Neuronal stem cell (in vitro differentiated cells): Measurements from ENCODE around the gene CYP17A1.

Experiments
- DNase-seq: peaks from one replicate; pipeline ENCODE4 v3.0.0-alpha.2; 2013; ENCODE audit warnings: low spot score
- H2AFZ ChIP-seq: one replicate; pipeline ENCODE4 v1.6.1; 2013; ENCODE audit warnings: mild to moderate bottlenecking, low read length, inconsistent platforms
- H2AK5ac ChIP-seq: 2 replicates; pipeline ENCODE4 v1.6.1; 2013; ENCODE audit warnings: low read depth, mild to moderate bottlenecking, inconsistent platforms, low read length, moderate library complexity, mixed read lengths
- H2BK120ac ChIP-seq: 2 replicates; pipeline ENCODE4 v1.6.1; 2013; ENCODE audit warnings: low read depth, mild to moderate bottlenecking, inconsistent platforms, low read length, moderate library complexity, mixed read lengths
- H2BK12ac ChIP-seq: one replicate; pipeline ENCODE4 v1.6.1; 2013; ENCODE audit warnings: low read length, inconsistent platforms
- H2BK15ac ChIP-seq: 2 replicates; pipeline ENCODE4 v1.6.1; 2013; ENCODE audit warnings: mild to moderate bottlenecking, low read length, inconsistent platforms, mixed read lengths
- H2BK5ac ChIP-seq: one replicate; pipeline ENCODE4 v1.6.1; 2013; ENCODE audit warnings: inconsistent platforms, mild to moderate bottlenecking, low read length, moderate library complexity
- H3K14ac ChIP-seq: one replicate; pipeline ENCODE4 v1.6.1; 2013; ENCODE audit warnings: low read length, inconsistent platforms
- H3K18ac ChIP-seq: 2 replicates; pipeline ENCODE4 v1.6.1; 2013; ENCODE audit warnings: low read length, inconsistent platforms
- H3K23ac ChIP-seq: 2 replicates; pipeline ENCODE4 v1.6.1; 2013; ENCODE audit warnings: low read depth, mild to moderate bottlenecking, mixed read lengths, low read length, inconsistent platforms; ENCODE audit not compliant: poor library complexity
- H3K27ac ChIP-seq: replicated peaks from 3 replicates; pipeline ENCODE4 v1.5.1; 2013; ENCODE audit warnings: low read length, inconsistent platforms
- H3K27me3 ChIP-seq, 3 experiments: 2 replicates each; pipeline ENCODE4 v1.6.1; 2013; ENCODE audit warnings: low read length in 3 of 3, mild to moderate bottlenecking in 2 of 3, inconsistent platforms in 1 of 3, low read depth in 1 of 3, mixed read lengths in 1 of 3, moderate library complexity in 1 of 3; ENCODE audit not compliant: control insufficient read depth in 3 of 3, insufficient read depth in 3 of 3
- H3K36me3 ChIP-seq, 2 donors: replicated peaks in 1 of 2; 2 replicates each; pipeline ENCODE4 v1.6.1; 2013; ENCODE audit warnings: low read length in 2 of 2; ENCODE audit not compliant: control insufficient read depth in 2 of 2, insufficient read depth in 2 of 2
- H3K4ac ChIP-seq: 2 replicates; pipeline ENCODE4 v1.6.1; 2013; ENCODE audit warnings: inconsistent platforms, mild to moderate bottlenecking, low read length, moderate library complexity
- H3K4me1 ChIP-seq, 2 donors: 1 replicate in 1 of 2; 2 replicates in 1 of 2; pipeline ENCODE4 v1.6.1; 2013; ENCODE audit warnings: low read length in 2 of 2, low read depth in 1 of 2; ENCODE audit not compliant: control insufficient read depth in 2 of 2, insufficient read depth in 1 of 2
- H3K4me2 ChIP-seq: one replicate; pipeline ENCODE4 v1.6.1; 2013; ENCODE audit warnings: mild to moderate bottlenecking, low read length, inconsistent platforms; ENCODE audit not compliant: insufficient read depth, poor library complexity, severe bottlenecking
- H3K4me3 ChIP-seq, 2 donors: 2 replicates each; pipeline ENCODE4 v1.5.1; 2013; ENCODE audit warnings: low read length in 2 of 2, mild to moderate bottlenecking in 2 of 2, inconsistent platforms in 1 of 2, moderate library complexity in 1 of 2
- H3K79me1 ChIP-seq: one replicate; pipeline ENCODE4 v1.6.1; 2013; ENCODE audit warnings: low read depth, mild to moderate bottlenecking, inconsistent platforms, low read length, moderate library complexity
- H3K9ac ChIP-seq: one replicate; pipeline ENCODE4 v1.6.1; 2013; ENCODE audit warnings: mild to moderate bottlenecking, low read depth, low read length, inconsistent platforms; ENCODE audit not compliant: poor library complexity
- H3K9me3 ChIP-seq, 2 donors: replicated peaks in 1 of 2; 2 replicates each; pipeline versions ENCODE3 to v1.6.1; 2013; ENCODE audit warnings: low read length in 2 of 2, mild to moderate bottlenecking in 2 of 2, inconsistent platforms in 1 of 2, low read depth in 1 of 2, mixed read lengths in 1 of 2, moderate library complexity in 1 of 2; ENCODE audit not compliant: control insufficient read depth in 2 of 2, insufficient read depth in 1 of 2
- H4K8ac ChIP-seq: one replicate; pipeline ENCODE4 v1.6.1; 2013; ENCODE audit warnings: low read depth, mild to moderate bottlenecking, inconsistent platforms, low read length, moderate library complexity
- H4K91ac ChIP-seq: one replicate; pipeline ENCODE4 v1.6.1; 2013; ENCODE audit warnings: low read length, low read depth, mild to moderate bottlenecking, inconsistent platforms; ENCODE audit not compliant: poor library complexity
- WGBS, 2 donors: extraction: QIAGEN DNeasy Blood & Tissue Kit; methylation state at CpG; one replicate each; pipeline ENCODE4 v1.1.7; 2013; ENCODE audit warnings: missing lambda C conversion rate in 2 of 2, mixed read lengths in 1 of 2; ENCODE audit not compliant: insufficient read length in 2 of 2, insufficient replicate concordance in 1 of 2; ENCODE audit errors: extremely low coverage in 2 of 2; 5-methylcytosine and 5-hydroxymethylcytosine counted together

CYP17A1 gene

DNA sequence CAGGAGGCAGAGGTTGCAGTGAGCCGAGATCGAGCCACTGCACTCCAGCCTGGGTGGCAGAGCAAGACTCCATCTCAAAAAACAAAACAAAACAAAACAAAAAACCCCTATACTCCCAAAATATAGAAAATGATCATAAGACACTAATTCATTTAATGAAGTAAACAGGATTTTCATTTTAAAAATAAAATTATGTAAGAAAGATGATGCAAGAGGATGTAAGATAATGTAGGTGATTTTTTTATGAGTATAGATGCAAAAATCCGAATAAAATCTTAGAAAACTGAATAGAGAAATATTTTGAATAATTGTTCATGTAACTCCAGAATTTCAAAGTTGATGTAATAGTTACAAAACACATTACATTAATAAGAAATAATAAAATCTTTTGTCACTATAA is 28.4 kb upstream of the CYP17A1 start:
- H3K4ac ChIP-seq = no peak overlapping the region
- no peak for DNase-seq
- no peak overlapping the region for H2AFZ ChIP-seq
- no peak overlapping the region for H2BK5ac ChIP-seq
- H3K18ac ChIP-seq = no peak overlapping the region
- no peak overlapping the region for H3K23ac ChIP-seq
- H2BK120ac ChIP-seq = no peak overlapping the region
- no peak overlapping the region for H4K8ac ChIP-seq
- H3K27ac ChIP-seq = no peak overlapping the region
- H2BK12ac ChIP-seq = no peak overlapping the region
- H3K14ac ChIP-seq = no peak overlapping the region
- H3K4me1 ChIP-seq = peaks cover 4 to 6% of the 10 kb centered on the region in 2 donors
- H2BK15ac ChIP-seq = no peak overlapping the region
- no peaks in the 10 kb centered on the region for H3K9me3 ChIP-seq
- no peak overlapping the region for H3K9ac ChIP-seq
- no peaks in the 10 kb centered on the region for H3K79me1 ChIP-seq
- no peak overlapping the region for H4K91ac ChIP-seq
- no peaks in the 10 kb centered on the region for H3K27me3 ChIP-seq
- H3K4me3 ChIP-seq = no peak overlapping the region
- H2AK5ac ChIP-seq = no peak overlapping the region
- peaks cover 2 to 28% of the 10 kb centered on the region in 2 donors for H3K36me3 ChIP-seq
- 100% methylated on average over 1 of the region's 3 CpGs; no CpG with 5 or more reads in 1 of the 2 donors for WGBS, 2 donors
- H3K4me2 ChIP-seq = no peak overlapping the region

- Histone ChIP-seq H3K27ac (no peak overlapping the region), H2AK5ac (no peak overlapping the region), H3K9ac (no peak overlapping the region), H2BK15ac (no peak overlapping the region), H2BK12ac (no peak overlapping the region), H2BK5ac (no peak overlapping the region), H2BK120ac (no peak overlapping the region), H2AFZ (no peak overlapping the region), H3K4ac (no peak overlapping the region), H3K27me3 (no peaks in the 10 kb centered on the region), H3K36me3 (peaks cover 2 to 33% of the 10 kb centered on the region in 2 donors), H3K79me1 (no peaks in the 10 kb centered on the region), H3K4me2 (no peak overlapping the region), H3K23ac (no peak overlapping the region), H4K91ac (no peak overlapping the region), H4K8ac (no peak overlapping the region), H3K4me1 (no peaks in the 10 kb centered on the region), H3K18ac (no peak overlapping the region), H3K14ac (no peak overlapping the region), H3K9me3 (no peaks in the 10 kb centered on the region), H3K4me3 (no peak overlapping the region)
- WGBS, 2 donors = no CpG with 5 or more reads among the region's 2 CpGs
- no peak for DNase-seq
Measured at GRCh38 chr10:102863660-102864059, 26.4 kb upstream of the CYP17A1 start.

DNA sequence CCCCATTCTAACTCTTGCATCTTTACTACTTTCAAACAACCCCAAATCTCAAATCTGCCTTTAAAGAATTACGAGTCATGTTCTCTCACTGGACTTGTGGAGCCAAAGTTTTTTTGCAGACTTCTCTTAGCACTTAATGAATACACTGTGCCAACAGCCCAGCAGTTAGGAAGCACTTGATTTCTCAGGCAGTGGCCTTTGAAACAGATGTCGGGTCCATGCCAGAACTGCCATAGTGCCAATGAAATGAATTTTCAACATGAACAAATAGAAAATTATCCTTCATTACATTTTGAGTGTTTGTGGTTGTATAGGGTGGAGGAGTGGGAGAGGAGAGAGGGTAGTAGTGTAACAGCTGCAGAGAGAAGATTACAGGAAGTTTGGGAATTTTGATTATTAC is 22.7 kb upstream of the CYP17A1 start:
- Histone ChIP-seq H3K14ac (no peak overlapping the region), H3K4me1 (no peaks in the 10 kb centered on the region), H4K8ac (no peak overlapping the region), H4K91ac (no peak overlapping the region), H2BK120ac (no peak overlapping the region), H3K4me3 (no peak overlapping the region), H3K4me2 (no peak overlapping the region), H2BK12ac (no peak overlapping the region), H3K23ac (no peak overlapping the region), H3K9me3 (no peaks in the 10 kb centered on the region), H3K27me3 (no peaks in the 10 kb centered on the region), H3K79me1 (no peaks in the 10 kb centered on the region), H3K27ac (no peak overlapping the region), H3K9ac (no peak overlapping the region), H2BK15ac (no peak overlapping the region), H2AFZ (no peak overlapping the region), H3K18ac (no peak overlapping the region), H2BK5ac (no peak overlapping the region), H3K4ac (no peak overlapping the region), H2AK5ac (no peak overlapping the region), H3K36me3 (peaks cover 2 to 33% of the 10 kb centered on the region in 2 donors)
- DNase-seq = no peak
- WGBS, 2 donors = 100% methylated on average over 1 of the region's 2 CpGs; no CpG with 5 or more reads in 1 of the 2 donors

DNA sequence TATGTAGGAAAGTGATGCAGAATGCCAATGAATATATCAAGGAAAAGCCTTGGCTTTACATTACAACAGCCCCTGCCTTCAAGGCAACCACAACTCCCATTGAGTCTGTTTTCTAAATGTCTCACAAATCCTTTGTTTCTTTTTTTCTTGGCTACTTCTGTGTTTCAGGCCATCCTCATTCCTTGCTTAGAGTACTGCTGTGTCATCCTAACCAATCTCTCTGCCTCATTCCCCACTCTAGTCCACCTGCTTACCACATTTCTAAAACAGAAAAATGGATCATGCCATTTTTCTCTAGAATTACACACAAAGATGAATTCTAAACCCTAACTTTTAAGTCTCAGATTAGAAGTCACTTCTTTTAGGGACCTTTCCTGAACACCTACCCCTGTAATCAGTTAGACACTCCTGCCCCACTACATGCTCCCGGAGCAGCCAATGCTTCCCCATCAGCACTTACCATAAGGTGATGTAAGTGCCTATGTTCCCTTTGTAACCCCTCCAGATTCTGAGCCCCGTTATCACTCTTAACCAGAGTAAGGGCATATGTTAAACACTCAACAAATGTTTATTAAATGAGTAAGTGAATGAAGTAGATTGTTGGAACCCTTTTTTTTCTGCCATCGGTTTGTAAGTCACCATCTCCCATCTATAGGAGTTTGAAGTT is 19.7 kb upstream of the CYP17A1 start:
- no peak overlapping the region for H3K14ac ChIP-seq
- no peak overlapping the region for H3K4me2 ChIP-seq
- H3K4me1 ChIP-seq = no peaks in the 10 kb centered on the region
- no peaks in the 10 kb centered on the region for H3K27me3 ChIP-seq
- no peak overlapping the region for H2BK5ac ChIP-seq
- H3K79me1 ChIP-seq = no peaks in the 10 kb centered on the region
- H3K27ac ChIP-seq = no peak overlapping the region
- DNase-seq = no peak
- H2BK15ac ChIP-seq = no peak overlapping the region
- H3K4me3 ChIP-seq = no peak overlapping the region
- H2AK5ac ChIP-seq = no peak overlapping the region
- no peaks in the 10 kb centered on the region for H3K9me3 ChIP-seq
- H2BK120ac ChIP-seq = no peak overlapping the region
- WGBS, 2 donors = no CpG with 5 or more reads among the region's 3 CpGs
- no peak overlapping the region for H3K18ac ChIP-seq
- H4K91ac ChIP-seq = no peak overlapping the region
- H4K8ac ChIP-seq = no peak overlapping the region
- H3K9ac ChIP-seq = no peak overlapping the region
- H3K36me3 ChIP-seq = peaks cover 0 to 11% of the 10 kb centered on the region in 2 donors
- no peak overlapping the region for H2AFZ ChIP-seq
- H3K4ac ChIP-seq = no peak overlapping the region
- no peak overlapping the region for H2BK12ac ChIP-seq
- H3K23ac ChIP-seq = no peak overlapping the region
